GM12891 (cell line): Measurements from ENCODE around the gene MFSD2B.
A peak's percentile ranks its signal among the peaks of the same experiment; 100 is the strongest.
"Not testable (repeated sequence)": the region's sequence is repeated elsewhere in the genome, so short reads cannot be mapped to it uniquely, and the experiment has no call there.

Source experiments
- DNase-seq: peaks from one replicate; pipeline ENCODE4 v3.0.0; 2011; ENCODE audit warnings: low spot score; ENCODE audit not compliant: insufficient read length
- FAIRE-seq: peaks from 2 replicates; lab custom pipeline; 2011; peaks lifted over from hg19 to GRCh38; lab: Jason Lieb, UNC
- PAX5 ChIP-seq: IDR thresholded peaks from 2 replicates; pipeline ENCODE4 v1.6.1; 2011; ENCODE audit warnings: low read length, moderate library complexity, mild to moderate bottlenecking; ENCODE audit not compliant: insufficient read depth, severe bottlenecking
- POLR2A ChIP-seq: IDR thresholded peaks from 2 replicates; pipeline ENCODE4 v1.6.1; 2011; ENCODE audit warnings: low read depth, low read length, control low read depth
- POLR2AphosphoS5 ChIP-seq: IDR thresholded peaks from 2 replicates; pipeline ENCODE4 v1.6.1; 2011; ENCODE audit warnings: low read depth, low read length, control low read depth
- POU2F2 ChIP-seq: IDR thresholded peaks from 2 replicates; pipeline ENCODE4 v1.6.1; 2011; ENCODE audit warnings: low read depth, mild to moderate bottlenecking, control low read depth, low read length, moderate library complexity
- SPI1 ChIP-seq: IDR thresholded peaks from 2 replicates; pipeline ENCODE4 v1.6.1; 2011; ENCODE audit warnings: low read depth, low read length, control low read depth
- TAF1 ChIP-seq: IDR thresholded peaks from 2 replicates; pipeline ENCODE4 v1.6.1; 2011; ENCODE audit warnings: low read depth, low read length, control low read depth

The MFSD2B gene

GRCh38 chr2:24010477-24011249, 778 bp downstream of the MFSD2B start:
- FAIRE-seq (no peak), DNase-seq (no peak)
- TF ChIP-seq POLR2AphosphoS5 (no peak), PAX5 (no peak), POLR2A (no peak)

DNA sequence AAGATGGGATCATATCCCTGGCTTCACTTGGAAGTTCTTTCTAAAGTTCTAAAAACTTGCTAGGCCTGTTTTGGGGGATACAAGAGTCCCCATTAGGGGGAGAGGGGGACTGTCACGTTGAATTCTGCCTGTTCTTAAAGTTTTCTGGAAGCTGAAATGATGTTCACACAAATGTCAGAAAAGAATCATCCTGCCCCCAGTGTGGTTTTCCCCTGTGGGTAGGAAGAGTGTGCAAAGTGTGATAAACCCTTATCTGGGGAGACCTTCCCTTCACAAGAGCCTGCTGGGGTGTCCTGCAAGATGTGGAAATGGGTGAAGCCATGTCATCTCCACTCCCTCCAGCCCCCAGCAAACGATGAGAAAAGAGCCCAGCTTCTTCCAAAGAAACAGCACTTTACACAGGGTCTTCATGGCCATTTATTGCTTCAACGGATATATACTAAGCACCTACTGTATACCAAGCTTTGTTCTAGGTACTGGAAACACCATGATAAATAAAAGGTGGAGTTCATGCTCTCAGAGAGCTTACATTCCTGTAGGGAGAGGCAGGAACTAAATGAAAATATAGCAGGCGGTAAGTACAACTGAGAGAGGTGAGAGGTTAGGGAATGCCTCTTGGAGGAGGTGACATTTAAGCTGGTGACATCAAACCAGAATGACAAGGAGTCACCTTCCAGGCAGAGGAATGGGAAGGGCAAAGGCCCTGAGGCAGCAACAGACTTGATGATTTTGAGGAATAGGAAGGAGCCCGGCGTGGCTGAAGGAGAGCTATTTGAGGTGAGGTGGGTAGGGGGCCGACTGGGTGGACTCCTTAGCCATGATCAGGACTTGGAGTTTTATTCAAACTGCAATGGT, 1.6 kb downstream of the MFSD2B start:
- TF ChIP-seq POLR2A, result no peak
- no peak for TF ChIP-seq TAF1
- no peak for TF ChIP-seq POU2F2
- no peak for TF ChIP-seq SPI1
- no peak for TF ChIP-seq PAX5
- no peak for TF ChIP-seq POLR2AphosphoS5
- DNase-seq (no peak), FAIRE-seq (no peak)

- TF ChIP-seq SPI1 (peak; percentile 36; the same call in 1 of the 2 replicates), TAF1 (no peak)
- FAIRE-seq (no peak), DNase-seq (no peak)
Observed at GRCh38 chr2:24012521-24013188, 2.8 kb downstream of the MFSD2B start.

- DNase-seq, FAIRE-seq: not testable (repeated sequence)
Observed at GRCh38 chr2:24014902-24015301, 5.0 kb downstream of the MFSD2B start.

GRCh38 chr2:24015562-24016375, 5.9 kb downstream of the MFSD2B start:
- no peak for TF ChIP-seq POLR2AphosphoS5
- no peak for TF ChIP-seq POLR2A
- no peak for TF ChIP-seq POU2F2
- no peak for TF ChIP-seq TAF1
- no peak for TF ChIP-seq PAX5
- TF ChIP-seq SPI1, result no peak
- no peak for FAIRE-seq
- DNase-seq, result no peak

DNA sequence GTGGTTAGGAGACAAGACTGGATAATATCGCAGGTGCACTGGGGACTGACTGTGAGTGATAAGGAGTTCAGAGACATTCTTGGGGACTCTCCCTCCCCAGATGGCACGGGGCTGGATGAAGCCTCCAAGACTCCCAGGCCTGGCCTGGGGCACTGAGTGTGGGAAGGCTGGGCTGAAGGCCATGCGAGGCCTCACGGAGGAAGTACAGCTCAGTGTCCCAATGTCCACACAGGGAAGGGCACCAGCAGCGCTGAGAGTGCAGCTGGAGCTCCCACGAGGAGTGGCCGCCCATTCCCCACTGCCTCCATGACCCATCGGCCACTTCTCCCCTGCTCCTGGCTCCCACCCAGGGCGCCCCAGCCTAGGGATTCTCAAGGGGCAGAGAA, 6.5 kb downstream of the MFSD2B start:
- no peak for TF ChIP-seq TAF1
- TF ChIP-seq SPI1, result no peak
- TF ChIP-seq POLR2AphosphoS5, result no peak
- no peak for TF ChIP-seq POU2F2
- TF ChIP-seq POLR2A, result no peak
- no peak for DNase-seq
- no peak for FAIRE-seq

DNA sequence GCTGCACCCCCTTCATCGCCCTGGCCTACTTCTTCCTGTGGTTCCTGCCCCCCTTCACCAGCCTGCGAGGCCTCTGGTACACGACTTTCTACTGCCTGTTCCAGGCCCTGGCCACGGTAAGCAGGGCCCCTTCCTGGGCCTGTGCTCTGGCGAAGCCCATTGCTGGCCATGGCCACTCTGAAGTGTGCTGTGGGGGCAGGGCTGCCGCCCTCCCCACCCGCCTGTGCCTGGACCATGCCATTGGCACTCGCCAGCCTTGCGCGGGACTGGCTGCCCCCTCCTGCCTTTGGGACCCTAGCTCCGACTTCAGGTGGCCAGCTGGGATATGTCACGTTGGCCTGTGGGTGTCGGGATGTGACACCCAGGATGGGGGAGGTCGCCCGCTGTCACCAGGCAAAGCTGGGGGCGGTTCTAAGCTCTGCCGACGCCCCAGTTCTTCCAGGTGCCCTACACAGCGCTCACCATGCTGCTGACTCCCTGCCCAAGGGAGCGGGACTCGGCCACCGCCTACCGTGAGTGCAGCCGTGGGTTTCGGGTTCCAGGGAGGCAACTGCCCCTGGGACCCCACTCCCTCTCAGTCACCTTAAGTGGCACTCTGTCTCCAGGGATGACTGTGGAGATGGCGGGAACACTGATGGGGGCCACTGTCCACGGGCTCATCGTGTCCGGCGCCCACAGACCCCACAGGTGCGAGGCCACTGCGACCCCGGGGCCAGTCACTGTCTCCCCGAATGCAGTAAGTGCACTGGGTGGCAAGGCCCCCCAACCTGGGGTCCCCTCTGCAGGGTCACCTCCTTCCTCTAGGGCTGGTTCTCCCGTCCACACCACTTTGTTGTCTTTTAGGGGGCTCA, 7.2 kb downstream of the MFSD2B start:
- DNase-seq, result no peak
- no peak for FAIRE-seq

GRCh38 chr2:24017711-24018110, 7.8 kb downstream of the MFSD2B start:
- FAIRE-seq (no peak), DNase-seq (no peak)
- no peak for TF ChIP-seq TAF1
- TF ChIP-seq POU2F2, result no peak
- TF ChIP-seq POLR2AphosphoS5, result no peak
- TF ChIP-seq SPI1, result no peak
- no peak for TF ChIP-seq PAX5
- no peak for TF ChIP-seq POLR2A

More for the DNA sequence above, 7.2 kb downstream of the MFSD2B start:
- TF ChIP-seq POU2F2, result no peak
- TF ChIP-seq TAF1, result no peak
- TF ChIP-seq POLR2A, result no peak
- TF ChIP-seq POLR2AphosphoS5, result no peak
- no peak for TF ChIP-seq SPI1

DNA sequence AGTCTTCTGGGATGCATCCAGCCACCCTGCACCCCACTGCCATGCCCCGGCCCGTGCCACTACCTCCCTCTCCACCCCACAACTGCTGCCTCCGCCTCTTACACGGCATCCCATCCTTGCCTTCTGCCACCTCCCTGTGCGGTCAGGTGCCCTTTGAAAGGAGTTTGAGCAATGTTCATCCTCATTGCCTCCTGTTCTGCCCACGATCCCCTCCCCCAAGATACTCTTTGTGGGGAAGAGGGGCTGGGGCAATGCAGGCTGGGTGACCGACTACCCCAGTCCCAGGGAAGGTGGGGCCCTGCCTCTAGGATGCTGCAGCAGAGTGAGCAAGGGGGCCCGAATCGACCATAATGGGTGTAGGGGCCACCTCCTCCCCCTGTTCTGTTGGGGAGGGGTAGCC, 8.4 kb downstream of the MFSD2B start:
- no peak for TF ChIP-seq POLR2A
- no peak for TF ChIP-seq PAX5
- no peak for TF ChIP-seq SPI1
- TF ChIP-seq TAF1, result no peak
- TF ChIP-seq POLR2AphosphoS5, result no peak
- no peak for TF ChIP-seq POU2F2
- no peak for FAIRE-seq
- no peak for DNase-seq
